Islet of Langerhans (tissue), 1 donor: Measurements from ENCODE around the gene SMARCA4.
"Not testable (repeated sequence)": the region's sequence is repeated elsewhere in the genome, so short reads cannot be mapped to it uniquely, and the experiment has no call there.

ENCODE experiments used
- FAIRE-seq: peaks from one replicate; lab custom pipeline; 2011; peaks lifted over from hg19 to GRCh38; lab: Jason Lieb, UNC

Gene SMARCA4

GRCh38 chr19:10929402-10929794 is 31.4 kb upstream of the SMARCA4 start:
- no peak for FAIRE-seq

GRCh38 chr19:10935371-10936059 is 25.3 kb upstream of the SMARCA4 start:
- no peak for FAIRE-seq

- no peak for FAIRE-seq
Measured at GRCh38 chr19:10936661-10937084, 24.2 kb upstream of the SMARCA4 start.

GRCh38 chr19:10941649-10942048 is 19.2 kb upstream of the SMARCA4 start:
- not testable (repeated sequence) for FAIRE-seq

- not testable (repeated sequence) for FAIRE-seq
Measured at GRCh38 chr19:10943412-10943811, 17.4 kb upstream of the SMARCA4 start.

GRCh38 chr19:10945264-10945663 is 15.6 kb upstream of the SMARCA4 start:
- no peak for FAIRE-seq

GRCh38 chr19:10946958-10947657 is 13.7 kb upstream of the SMARCA4 start:
- FAIRE-seq = no peak

GRCh38 chr19:10952809-10953208 is 8.0 kb upstream of the SMARCA4 start:
- no peak for FAIRE-seq

- FAIRE-seq = not testable (repeated sequence)
Measured at GRCh38 chr19:10959277-10959968, 1.4 kb upstream of the SMARCA4 start.

- FAIRE-seq = no peak
Measured at GRCh38 chr19:10961073-10961860, 437 bp downstream of the SMARCA4 start.

- no peak for FAIRE-seq
Measured at GRCh38 chr19:10962863-10963262, 2.0 kb downstream of the SMARCA4 start.

GRCh38 chr19:10963865-10964264 is 3.0 kb downstream of the SMARCA4 start:
- FAIRE-seq = no peak

GRCh38 chr19:10964903-10965302 is 4.1 kb downstream of the SMARCA4 start:
- FAIRE-seq = no peak

GRCh38 chr19:10965398-10965797 is 4.6 kb downstream of the SMARCA4 start:
- FAIRE-seq = no peak

GRCh38 chr19:10966809-10967208 is 6.0 kb downstream of the SMARCA4 start:
- no peak for FAIRE-seq

- FAIRE-seq = no peak
Measured at GRCh38 chr19:10968527-10969135, 7.8 kb downstream of the SMARCA4 start.

- FAIRE-seq = no peak
Measured at GRCh38 chr19:10971107-10971726, 10.4 kb downstream of the SMARCA4 start.

GRCh38 chr19:10975374-10976130 is 14.7 kb downstream of the SMARCA4 start:
- no peak for FAIRE-seq

GRCh38 chr19:10976131-10976892 is 15.5 kb downstream of the SMARCA4 start:
- no peak for FAIRE-seq

- no peak for FAIRE-seq
Measured at GRCh38 chr19:10977742-10978092, 16.9 kb downstream of the SMARCA4 start.
